PC-3 (cell line): Measurements from ENCODE around the gene CCR6. TPM values are rescaled to one million over a fixed set of nuclear protein-coding genes. Genes with fewer than 3 reads are reported as not detected.

Source experiments
- ATAC-seq: fragments of 200-7000 bp; cut with Tn5 transposase; 2 replicates; pipeline ENCODE4 v1.9.1; 2020; ENCODE audit warnings: mild to moderate bottlenecking, moderate library complexity
- BruUV-seq: library from RNA; stranded (reverse); fragments of 400-500 nt; replicated peaks from 2 replicates; lab custom pipeline; 2021; lab: Mats Ljungman, UMichigan
- CTCF ChIA-PET: fragments of 300-600 bp; sonication (Branson Sonifier 250); formaldehyde crosslinking; loops from one replicate; lab custom pipeline; 2022; ENCODE audit warnings: antibody characterized with exemption; lab: Charles Lee
- POLR2A ChIA-PET: fragments of 300-600 bp; sonication (Branson Sonifier 250); formaldehyde crosslinking; loops from one replicate; lab custom pipeline; 2022; ENCODE audit warnings: antibody characterized with exemption; ENCODE audit not compliant: unreplicated experiment; lab: Charles Lee
- DNase-seq: peaks from one replicate; pipeline ENCODE4 v3.0.0-alpha.2; 2015
- H2AFZ ChIP-seq: fragments of 300-600 bp; sonication (generic); 2 replicates; pipeline ENCODE4 v1.6.0; 2016; ENCODE audit warnings: antibody characterized with exemption, low read length
- H3F3A ChIP-seq: fragments of 300-600 bp; sonication (generic); one replicate; pipeline ENCODE4 v1.6.0; 2017; ENCODE audit warnings: antibody characterized with exemption, low read length, control low read depth, mild to moderate bottlenecking; ENCODE audit not compliant: unreplicated experiment
- H3K27ac ChIP-seq: fragments of 300-600 bp; sonication (generic); 2 replicates; pipeline ENCODE4 v1.5.1; 2016; ENCODE audit warnings: mild to moderate bottlenecking, low read length
- H3K27me3 ChIP-seq: fragments of 300-600 bp; sonication (generic); 2 replicates; pipeline ENCODE4 v1.6.1; 2016; ENCODE audit warnings: low read length, mixed read lengths
- H3K36me3 ChIP-seq: fragments of 300-600 bp; sonication (generic); 2 replicates; pipeline ENCODE4 v1.6.1; 2016; ENCODE audit warnings: low read depth, mixed run types, low read length, mixed read lengths
- H3K4me1 ChIP-seq: fragments of 300-600 bp; sonication (generic); 2 replicates; pipeline ENCODE4 v1.5.1; 2016; ENCODE audit warnings: low read length; ENCODE audit not compliant: insufficient read depth
- H3K4me2 ChIP-seq: fragments of 300-600 bp; sonication (generic); 2 replicates; pipeline ENCODE4 v1.6.0; 2016; ENCODE audit warnings: low read length
- H3K4me3 ChIP-seq: fragments of 300-600 bp; sonication (generic); 2 replicates; pipeline ENCODE4 v1.5.1; 2016; ENCODE audit warnings: mild to moderate bottlenecking, low read length, mixed read lengths
- H3K79me2 ChIP-seq: fragments of 300-600 bp; sonication (generic); 2 replicates; pipeline ENCODE4 v1.6.1; 2017; ENCODE audit warnings: low read length, mixed read lengths
- H3K9ac ChIP-seq: fragments of 300-600 bp; sonication (generic); 2 replicates; pipeline ENCODE4 v1.6.0; 2016; ENCODE audit warnings: mild to moderate bottlenecking, low read length
- H3K9me2 ChIP-seq: fragments of 300-600 bp; sonication (generic); replicated peaks from 2 replicates; pipeline ENCODE4 v1.6.1; 2016; ENCODE audit warnings: mixed run types, low read length, mixed read lengths
- H3K9me3 ChIP-seq: fragments of 300-600 bp; sonication (generic); 2 replicates; pipeline ENCODE4 v1.6.1; 2016; ENCODE audit warnings: low read length, mixed read lengths
- H4K20me1 ChIP-seq: fragments of 300-600 bp; sonication (generic); 2 replicates; pipeline ENCODE4 v1.6.1; 2016; ENCODE audit warnings: low read length, mixed read lengths
- CTCF ChIP-seq: fragments of 300-600 bp; sonication (generic); conservative IDR thresholded peaks from 2 replicates; pipeline ENCODE4 v1.5.1; 2017; ENCODE audit warnings: antibody characterized with exemption, low read depth, mild to moderate bottlenecking, low read length
- EZH2 ChIP-seq: fragments of 300-600 bp; sonication (generic); IDR thresholded peaks from one replicate; pipeline ENCODE4 v1.6.1; 2017; ENCODE audit warnings: antibody characterized with exemption, mild to moderate bottlenecking, low read length; ENCODE audit not compliant: unreplicated experiment
- EZH2phosphoT487 ChIP-seq: fragments of 300-600 bp; sonication (generic); IDR thresholded peaks from 2 replicates; pipeline ENCODE4 v1.6.1; 2018; ENCODE audit warnings: mild to moderate bottlenecking, antibody characterized with exemption, low read length, borderline replicate concordance
- intact Hi-C: fragments of 100-400 bp; cut with micrococcal nuclease; formaldehyde crosslinking; loops from 2 replicates; pipeline ENCODE4 v1.9.0; 2023
- total RNA-seq: library from RNA; depleted of rRNA; stranded (reverse); fragments of >200 nt; gene quantifications from 2 replicates; pipeline ENCODE4 v1.2.3, GENCODE V29; 2014

The CCR6 gene
- total RNA-seq, 1 experiment from 2014 or later, result not detected

- no peak overlapping the region for H3K4me2 ChIP-seq
- no peaks in the 10 kb centered on the region for H3K79me2 ChIP-seq
- ChIA-PET POLR2A (no interaction called here), CTCF (no interaction called here)
- H3K4me1 ChIP-seq, result no peaks in the 10 kb centered on the region
- H3K27ac ChIP-seq, result no peak overlapping the region
- no peaks in the 10 kb centered on the region for H4K20me1 ChIP-seq
- no peaks in the 10 kb centered on the region for H3F3A ChIP-seq
- TF ChIP-seq EZH2phosphoT487 (no peak), CTCF (no peak), EZH2 (no peak)
- no peak overlapping the region for H3K4me3 ChIP-seq
- H3K27me3 ChIP-seq, result peaks cover 28% of the 10 kb centered on the region
- no peaks in the 10 kb centered on the region for H3K36me3 ChIP-seq
- no peaks in the 10 kb centered on the region for H3K9me2 ChIP-seq
- no peaks in the 10 kb centered on the region for H3K9me3 ChIP-seq
- intact Hi-C loops, result no loop called here
- no peak for ATAC-seq
- no peak overlapping the region for H2AFZ ChIP-seq
- no peak overlapping the region for H3K9ac ChIP-seq
- no peak for DNase-seq
- BruUV-seq, result no TSS peak
Observed at GRCh38 chr6:167116838-167117228, 6.1 kb upstream of the CCR6 start.

- TF ChIP-seq EZH2phosphoT487, result no peak
- no peak for TF ChIP-seq EZH2
- no peak for TF ChIP-seq CTCF
Observed at GRCh38 chr6:167118006-167118405, 4.9 kb upstream of the CCR6 start.

GRCh38 chr6:167118839-167119238, 4.1 kb upstream of the CCR6 start:
- H4K20me1 ChIP-seq, result no peaks in the 10 kb centered on the region
- CTCF ChIA-PET, result no interaction called here
- POLR2A ChIA-PET, result no interaction called here
- no peak for TF ChIP-seq EZH2phosphoT487
- TF ChIP-seq CTCF, result no peak
- TF ChIP-seq EZH2, result no peak
- BruUV-seq, result no TSS peak
- H3K9ac ChIP-seq, result no peak overlapping the region
- H2AFZ ChIP-seq, result no peak overlapping the region
- no peak overlapping the region for H3K27ac ChIP-seq
- H3K79me2 ChIP-seq, result no peaks in the 10 kb centered on the region
- no peaks in the 10 kb centered on the region for H3F3A ChIP-seq
- H3K27me3 ChIP-seq, result peaks cover 37% of the 10 kb centered on the region
- H3K4me3 ChIP-seq, result no peak overlapping the region
- no peak overlapping the region for H3K4me2 ChIP-seq
- H3K36me3 ChIP-seq, result no peaks in the 10 kb centered on the region
- no peak for DNase-seq
- H3K9me3 ChIP-seq, result no peaks in the 10 kb centered on the region
- intact Hi-C loops, result no loop called here
- no peak for ATAC-seq
- no peaks in the 10 kb centered on the region for H3K9me2 ChIP-seq
- no peaks in the 10 kb centered on the region for H3K4me1 ChIP-seq

More at GRCh38 chr6:167118006-167118405, 4.9 kb upstream of the CCR6 start:
- no peak overlapping the region for H3K4me2 ChIP-seq
- H3K36me3 ChIP-seq, result no peaks in the 10 kb centered on the region
- ChIA-PET CTCF (no interaction called here), POLR2A (no interaction called here)
- H3K9me3 ChIP-seq, result no peaks in the 10 kb centered on the region
- H3K9ac ChIP-seq, result no peak overlapping the region
- no peak overlapping the region for H3K4me3 ChIP-seq
- no peaks in the 10 kb centered on the region for H3K79me2 ChIP-seq
- no peak overlapping the region for H2AFZ ChIP-seq
- no peak for ATAC-seq
- DNase-seq, result no peak
- H4K20me1 ChIP-seq, result no peaks in the 10 kb centered on the region
- intact Hi-C loops, result no loop called here
- no peak overlapping the region for H3K27ac ChIP-seq
- no peaks in the 10 kb centered on the region for H3F3A ChIP-seq
- no TSS peak for BruUV-seq
- H3K9me2 ChIP-seq, result no peaks in the 10 kb centered on the region
- H3K4me1 ChIP-seq, result no peaks in the 10 kb centered on the region
- peaks cover 31% of the 10 kb centered on the region for H3K27me3 ChIP-seq
